GM23338 (cell line): ENCODE results near the gene MRRF. TPM values are rescaled to one million over a fixed set of nuclear protein-coding genes. Genes with fewer than 3 reads are reported as not detected.

ENCODE experiments used
- ATAC-seq: fragments of 200-7000 bp; cut with Tn5 transposase; 3 replicates; pipeline ENCODE4 v1.9.1; 2020
- DNase-seq: peaks from one replicate; pipeline ENCODE4 v3.0.0-alpha.2; 2015; ENCODE audit warnings: low spot score
- H2AFZ ChIP-seq: fragments of 200-600 bp; sonication (generic); 2 replicates; pipeline ENCODE4 v1.8.0; 2016; ENCODE audit warnings: antibody characterized with exemption, mild to moderate bottlenecking, moderate library complexity
- H3F3A ChIP-seq: fragments of 200-600 bp; sonication (generic); replicated peaks from 2 replicates; pipeline ENCODE4 v1.8.0; 2017; ENCODE audit warnings: antibody characterized with exemption, mixed run types, low read depth
- H3K27ac ChIP-seq: fragments of 200-600 bp; sonication (generic); 2 replicates; pipeline ENCODE4 v1.6.1; 2016; ENCODE audit warnings: low read depth
- H3K27me3 ChIP-seq: fragments of 200-600 bp; sonication (generic); 2 replicates; pipeline ENCODE4 v1.8.0; 2016; ENCODE audit warnings: mild to moderate bottlenecking, mixed run types, moderate library complexity; ENCODE audit not compliant: insufficient read depth
- H3K36me3 ChIP-seq: fragments of 200-600 bp; sonication (generic); 2 replicates; pipeline ENCODE4 v1.8.0; 2016; ENCODE audit warnings: mild to moderate bottlenecking; ENCODE audit not compliant: insufficient read depth
- H3K4me1 ChIP-seq: fragments of 200-600 bp; sonication (generic); 2 replicates; pipeline ENCODE4 v1.8.0; 2016; ENCODE audit warnings: mild to moderate bottlenecking, moderate library complexity; ENCODE audit not compliant: insufficient read depth
- H3K4me2 ChIP-seq: fragments of 200-600 bp; sonication (generic); 2 replicates; pipeline ENCODE4 v1.7.1; 2017; ENCODE audit warnings: mixed run types
- H3K4me3 ChIP-seq: fragments of 200-600 bp; sonication (generic); 2 replicates; pipeline ENCODE4 v1.6.1; 2016; ENCODE audit warnings: mixed run types
- H3K79me2 ChIP-seq: fragments of 200-600 bp; sonication (generic); replicated peaks from 2 replicates; pipeline ENCODE4 v1.8.0; 2017; ENCODE audit warnings: mild to moderate bottlenecking; ENCODE audit not compliant: insufficient read depth
- H3K9me2 ChIP-seq: fragments of 200-600 bp; sonication (generic); 2 replicates; pipeline ENCODE4 v1.8.0; 2017; ENCODE audit not compliant: insufficient read depth
- H4K20me1 ChIP-seq: fragments of 200-600 bp; sonication (generic); replicated peaks from 2 replicates; pipeline ENCODE4 v1.8.0; 2017; ENCODE audit warnings: mild to moderate bottlenecking; ENCODE audit not compliant: insufficient read depth
- H3K27ac Mint-ChIP-seq: 2 replicates; pipeline ENCODE4 v1.8.0; 2020; ENCODE audit warnings: inconsistent platforms, mild to moderate bottlenecking, moderate library complexity, mixed read lengths
- H3K27me3 Mint-ChIP-seq: 3 replicates; pipeline ENCODE4 v1.8.0; 2022; ENCODE audit warnings: low read depth, mild to moderate bottlenecking, moderate library complexity, mixed read lengths, inconsistent platforms; ENCODE audit not compliant: insufficient read depth, poor library complexity
- H3K36me3 Mint-ChIP-seq: 3 replicates; pipeline ENCODE4 v1.8.0; 2021; ENCODE audit warnings: low read depth, mild to moderate bottlenecking, inconsistent platforms, moderate library complexity, mixed read lengths
- H3K4me1 Mint-ChIP-seq: 3 replicates; pipeline ENCODE4 v1.8.0; 2020; ENCODE audit warnings: mild to moderate bottlenecking, inconsistent platforms, mixed read lengths
- H3K4me3 Mint-ChIP-seq: 3 replicates; pipeline ENCODE4 v1.8.0; 2021; ENCODE audit warnings: moderate library complexity, mild to moderate bottlenecking, inconsistent platforms, mixed read lengths
- H3K9me3 Mint-ChIP-seq: 3 replicates; pipeline ENCODE4 v1.8.0; 2020; ENCODE audit warnings: moderate library complexity, mild to moderate bottlenecking, inconsistent platforms, mixed read lengths
- CTCF ChIP-seq, 2 experiments: fragments of 200-600 bp in 1 of 2; sonication (generic) in 1 of 2; conservative IDR thresholded peaks; 2 replicates each; pipeline versions ENCODE4 v1.5.1 to v1.6.1; 2016 to 2017; ENCODE audit warnings: antibody characterized with exemption in 2 of 2, low read depth in 2 of 2, mild to moderate bottlenecking in 2 of 2, moderate library complexity in 1 of 2
- EZH2 ChIP-seq: fragments of 200-600 bp; sonication (generic); IDR thresholded peaks from one replicate; pipeline ENCODE4 v1.8.0; 2017; ENCODE audit warnings: antibody characterized with exemption, mild to moderate bottlenecking, low read depth; ENCODE audit not compliant: unreplicated experiment
- EZH2phosphoT487 ChIP-seq: fragments of 200-600 bp; sonication (generic); IDR thresholded peaks from one replicate; pipeline ENCODE4 v1.8.1; 2018; ENCODE audit warnings: antibody characterized with exemption; ENCODE audit not compliant: unreplicated experiment
- POLR2AphosphoS5 ChIP-seq: IDR thresholded peaks from 2 replicates; pipeline ENCODE4 v1.6.1; 2016; ENCODE audit warnings: antibody characterized with exemption, low read depth
- STAT1 ChIP-seq: IDR thresholded peaks from one replicate; pipeline ENCODE4 v1.6.1; 2016; ENCODE audit warnings: antibody characterized with exemption; ENCODE audit not compliant: unreplicated experiment
- ZNF462 ChIP-seq: fragments of 250-450 bp; sonication (Bioruptor Pico); IDR thresholded peaks from 2 replicates; pipeline ENCODE4 v1.5.0; 2020; ENCODE audit warnings: mild to moderate bottlenecking, moderate library complexity
- polyA plus RNA-seq: library from polyadenylated mRNA; unstranded; fragments of >200 nt; fragmentation: Nextera tagmentation; extraction: Ambion mirVana; gene quantifications from 2 replicates; pipeline ENCODE4 v1.2.1, GENCODE V29; 2016
- total RNA-seq: library from RNA; depleted of rRNA; stranded (reverse); fragments of >200 nt; shearing (Covaris generic); gene quantifications from 2 replicates; pipeline ENCODE4 v1.2.3, GENCODE V29; 2014

MRRF gene
- total and polyA plus RNA-seq, 2 experiments from 2014 or later: 27.8 to 32.7 TPM

DNA sequence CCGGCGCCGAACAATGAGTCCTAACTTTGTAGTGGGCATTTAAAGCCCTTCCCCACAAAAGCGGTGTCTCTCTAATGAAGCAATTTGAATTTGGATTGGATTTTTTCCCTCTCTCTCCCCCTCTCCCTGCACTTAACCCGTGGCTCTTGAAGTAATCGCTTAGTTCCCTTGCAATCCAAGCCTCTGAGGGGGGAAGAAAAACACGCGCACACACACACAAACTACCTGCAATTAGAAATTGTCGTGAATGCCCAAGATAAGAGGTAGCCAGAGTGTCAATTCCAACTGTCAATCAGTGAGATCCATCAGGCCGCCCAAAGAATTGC, 37.1 kb upstream of the MRRF start:
- Histone ChIP-seq H4K20me1 (0 out of 2 replicates have a peak, but pooled peaks cover 6% of the 10 kb centered on the region), H3K79me2 (no peaks in the 10 kb centered on the region), H2AFZ (no peak overlapping the region), H3K4me3 (peak overlapping the region; percentile 41), H3K9me2 (no peaks in the 10 kb centered on the region), H3K4me1 (peaks cover 10% of the 10 kb centered on the region), H3K27ac (no peak overlapping the region), H3K27me3 (peaks cover 99% of the 10 kb centered on the region), H3K4me2 (peak overlapping the region; percentile 68), H3F3A (peaks cover 7% of the 10 kb centered on the region; the same call in 1 of the 2 replicates), H3K36me3 (no peaks in the 10 kb centered on the region)
- DNase-seq (no peak), ATAC-seq (no peak)
- peak overlapping the region; percentile 64 for H3K4me3 Mint-ChIP-seq
- TF ChIP-seq EZH2: peak; percentile 94
- TF ChIP-seq ZNF462 (CRISPR knock-in tag): no peak
- H3K27me3 Mint-ChIP-seq: peaks cover 58% of the 10 kb centered on the region
- peaks cover 4% of the 10 kb centered on the region; the same call in 1 of the 3 replicates for H3K9me3 Mint-ChIP-seq
- no peak overlapping the region for H3K27ac Mint-ChIP-seq
- peaks cover 24% of the 10 kb centered on the region for H3K4me1 Mint-ChIP-seq
- no peaks in the 10 kb centered on the region; the same call in 2 of the 3 replicates for H3K36me3 Mint-ChIP-seq

GRCh38 chr9:122228191-122228567, 36.5 kb upstream of the MRRF start:
- Histone ChIP-seq H3F3A (peaks cover 7% of the 10 kb centered on the region; the same call in 1 of the 2 replicates), H3K79me2 (no peaks in the 10 kb centered on the region), H4K20me1 (peaks cover 3% of the 10 kb centered on the region; the same call in 1 of the 2 replicates), H3K27ac (no peak overlapping the region), H3K4me3 (peak overlapping the region; percentile 62), H3K4me2 (peak overlapping the region; percentile 82), H3K9me2 (no peaks in the 10 kb centered on the region), H2AFZ (no peak overlapping the region; the same call in 1 of the 2 replicates), H3K27me3 (peaks cover 94% of the 10 kb centered on the region), H3K36me3 (no peaks in the 10 kb centered on the region), H3K4me1 (peaks cover 15% of the 10 kb centered on the region)
- H3K36me3 Mint-ChIP-seq: no peaks in the 10 kb centered on the region; the same call in 2 of the 3 replicates
- H3K4me1 Mint-ChIP-seq: peaks cover 25% of the 10 kb centered on the region
- ATAC-seq (peak; percentile 20), DNase-seq (peak; percentile 56)
- H3K9me3 Mint-ChIP-seq: peaks cover 4% of the 10 kb centered on the region; the same call in 1 of the 3 replicates
- peaks cover 55% of the 10 kb centered on the region for H3K27me3 Mint-ChIP-seq
- TF ChIP-seq EZH2phosphoT487 (peak; percentile 89), EZH2 (peak; percentile 98), STAT1 (no peak), CTCF (conservative IDR thresholded peaks at IDR 0.05; ENCODE audit: low read depth in 2 of 2) (no peak), POLR2AphosphoS5 (no peak)
- no peak overlapping the region for H3K27ac Mint-ChIP-seq
- peak overlapping the region; percentile 61 for H3K4me3 Mint-ChIP-seq
